Mesenchymal stem cell (in vitro differentiated cells and primary cell): ENCODE data around the gene SKA3.
A peak's percentile ranks its signal among the peaks of the same experiment; 100 is the strongest.

Experiments
- DNase-seq: peaks from one replicate; pipeline ENCODE4 v3.0.0-alpha.2; 2013
- H2AFZ ChIP-seq: one replicate; pipeline ENCODE4 v1.6.1; 2013; ENCODE audit warnings: low read depth, mild to moderate bottlenecking, control low read depth, inconsistent platforms, low read length, moderate library complexity
- H2AK5ac ChIP-seq: 2 replicates; pipeline ENCODE4 v1.6.1; 2013; ENCODE audit warnings: low read length, moderate library complexity, mild to moderate bottlenecking, inconsistent platforms; ENCODE audit not compliant: severe bottlenecking
- H2BK120ac ChIP-seq: one replicate; pipeline ENCODE4 v1.6.1; 2013; ENCODE audit warnings: low read depth, mild to moderate bottlenecking, inconsistent platforms, low read length, moderate library complexity
- H2BK12ac ChIP-seq, 2 experiments: one replicate each; pipeline ENCODE4 v1.6.1; 2013; ENCODE audit warnings: inconsistent platforms in 2 of 2, low read length in 2 of 2, mild to moderate bottlenecking in 2 of 2, moderate library complexity in 2 of 2, control low read depth in 1 of 2
- H2BK15ac ChIP-seq: one replicate; pipeline ENCODE4 v1.6.1; 2013; ENCODE audit warnings: mild to moderate bottlenecking, low read depth, inconsistent platforms; ENCODE audit not compliant: poor library complexity, severe bottlenecking
- H2BK5ac ChIP-seq: 2 replicates; pipeline ENCODE4 v1.6.1; 2013; ENCODE audit warnings: low read depth, mild to moderate bottlenecking, low read length, control low read depth, inconsistent platforms; ENCODE audit not compliant: poor library complexity, severe bottlenecking
- H3K14ac ChIP-seq, 2 experiments: one replicate each; pipeline ENCODE4 v1.6.1; 2013; ENCODE audit warnings: inconsistent platforms in 2 of 2, low read length in 2 of 2, control low read depth in 1 of 2, mild to moderate bottlenecking in 1 of 2, moderate library complexity in 1 of 2
- H3K18ac ChIP-seq, 2 experiments: one replicate each; pipeline ENCODE4 v1.6.1; 2013; ENCODE audit warnings: inconsistent platforms in 2 of 2, low read length in 2 of 2, control low read depth in 1 of 2, low read depth in 1 of 2, mild to moderate bottlenecking in 1 of 2
- H3K23ac ChIP-seq, 2 experiments: one replicate each; pipeline ENCODE4 v1.6.1; 2013; ENCODE audit warnings: inconsistent platforms in 2 of 2, low read length in 2 of 2, mild to moderate bottlenecking in 2 of 2, moderate library complexity in 2 of 2, control low read depth in 1 of 2
- H3K27ac ChIP-seq: 2 replicates; pipeline ENCODE4 v1.5.1; 2013; ENCODE audit warnings: mild to moderate bottlenecking, moderate library complexity, low read length, control low read depth, inconsistent platforms; ENCODE audit not compliant: poor library complexity, severe bottlenecking
- H3K27me3 ChIP-seq, 2 experiments: 2 replicates each; pipeline versions ENCODE4 v1.6.1 to v1.7.0; 2013; ENCODE audit warnings: low read length in 2 of 2, mild to moderate bottlenecking in 2 of 2, moderate library complexity in 2 of 2, control low read depth in 1 of 2, inconsistent platforms in 1 of 2; ENCODE audit not compliant: control insufficient read depth in 1 of 2, insufficient read depth in 1 of 2
- H3K36me3 ChIP-seq, 2 experiments: 2 replicates each; pipeline versions ENCODE4 v1.6.1 to v1.7.0; 2013; ENCODE audit warnings: low read length in 2 of 2, control low read depth in 1 of 2, inconsistent platforms in 1 of 2, low read depth in 1 of 2, mild to moderate bottlenecking in 1 of 2; ENCODE audit not compliant: insufficient read depth in 2 of 2, control insufficient read depth in 1 of 2
- H3K4ac ChIP-seq, 2 experiments: one replicate each; pipeline ENCODE4 v1.6.1; 2013; ENCODE audit warnings: inconsistent platforms in 2 of 2, low read length in 2 of 2, mild to moderate bottlenecking in 2 of 2, moderate library complexity in 2 of 2, control low read depth in 1 of 2, low read depth in 1 of 2
- H3K4me1 ChIP-seq: 2 replicates; pipeline ENCODE4 v1.6.1; 2013; ENCODE audit warnings: low read depth, low read length, control low read depth; ENCODE audit not compliant: control insufficient read depth, insufficient read depth
- H3K4me2 ChIP-seq: 2 replicates; pipeline ENCODE4 v1.6.1; 2013; ENCODE audit warnings: low read length, mild to moderate bottlenecking, inconsistent platforms; ENCODE audit not compliant: poor library complexity, severe bottlenecking
- H3K4me3 ChIP-seq, 2 experiments: 2 replicates each; pipeline versions ENCODE4 v1.5.1 to v1.7.0; 2013; ENCODE audit warnings: low read length in 2 of 2, mild to moderate bottlenecking in 2 of 2, control low read depth in 1 of 2, low read depth in 1 of 2; ENCODE audit not compliant: insufficient read depth in 1 of 2
- H3K79me1 ChIP-seq: replicated peaks from 2 replicates; pipeline ENCODE4 v1.6.1; 2013; ENCODE audit warnings: mild to moderate bottlenecking, control low read depth, low read length, inconsistent platforms; ENCODE audit not compliant: poor library complexity, severe bottlenecking
- H3K9ac ChIP-seq: 2 replicates; pipeline ENCODE4 v1.7.0; 2013; ENCODE audit warnings: mild to moderate bottlenecking, low read length, moderate library complexity
- H3K9me3 ChIP-seq: 2 replicates; pipeline ENCODE4 v1.7.0; 2013; ENCODE audit warnings: mild to moderate bottlenecking, low read length; ENCODE audit not compliant: control insufficient read depth
- H4K8ac ChIP-seq: one replicate; pipeline ENCODE4 v1.6.1; 2013; ENCODE audit warnings: inconsistent platforms, mild to moderate bottlenecking, low read length, moderate library complexity
- H4K91ac ChIP-seq: one replicate; pipeline ENCODE4 v1.6.1; 2013; ENCODE audit warnings: mild to moderate bottlenecking, low read length, inconsistent platforms
- WGBS: methylation state at CpG from one replicate; pipeline ENCODE4 v1.1.7; 2013; ENCODE audit warnings: mixed read lengths; 5-methylcytosine and 5-hydroxymethylcytosine counted together

The SKA3 gene

DNA sequence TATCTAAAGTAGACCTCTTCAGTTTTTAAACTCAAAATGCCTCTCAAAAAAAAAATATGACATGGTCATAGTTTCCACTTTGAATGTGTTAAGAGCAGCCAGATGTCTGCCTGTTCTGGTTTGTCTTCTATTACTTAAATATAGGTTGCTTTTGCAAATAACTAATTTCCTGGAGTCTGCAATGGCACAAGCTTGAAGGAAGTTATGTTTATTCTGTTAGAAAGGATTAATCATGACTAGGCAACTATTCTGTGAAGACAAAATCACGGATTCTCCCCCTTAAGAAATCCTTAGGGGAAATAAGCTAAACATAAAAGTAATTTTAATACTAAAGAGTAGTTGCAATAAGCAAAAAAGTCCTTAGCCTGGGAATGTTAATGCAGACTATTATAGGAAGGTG, 26.3 kb downstream of the SKA3 start:
- no peak overlapping the region for H3K4me2 ChIP-seq
- H3K14ac ChIP-seq, result no peak overlapping the region
- H2AK5ac ChIP-seq, result no peak overlapping the region
- no peak overlapping the region for H2BK15ac ChIP-seq
- H3K18ac ChIP-seq, result no peak overlapping the region
- no peak overlapping the region for H2BK120ac ChIP-seq
- H3K4ac ChIP-seq, result no peak overlapping the region
- H4K91ac ChIP-seq, result no peak overlapping the region
- H3K4me1 ChIP-seq, result no peaks in the 10 kb centered on the region
- no peak overlapping the region for H4K8ac ChIP-seq
- no peak overlapping the region for H2AFZ ChIP-seq
- H3K36me3 ChIP-seq, result peaks cover 10 to 40% of the 10 kb centered on the region in 2 experiments
- no peak overlapping the region for H3K23ac ChIP-seq
- H3K79me1 ChIP-seq, result peaks cover 2% of the 10 kb centered on the region
- no peak overlapping the region for H3K27ac ChIP-seq
- no CpG with 5 or more reads among the region's 1 CpG for WGBS
- H2BK12ac ChIP-seq, result no peak overlapping the region
- no peaks in the 10 kb centered on the region for H3K9me3 ChIP-seq
- no peaks in the 10 kb centered on the region for H3K27me3 ChIP-seq
- H3K4me3 ChIP-seq, result no peak overlapping the region
- H3K9ac ChIP-seq, result no peak overlapping the region
- no peak overlapping the region for H2BK5ac ChIP-seq
- DNase-seq, result peak; percentile 31

DNA sequence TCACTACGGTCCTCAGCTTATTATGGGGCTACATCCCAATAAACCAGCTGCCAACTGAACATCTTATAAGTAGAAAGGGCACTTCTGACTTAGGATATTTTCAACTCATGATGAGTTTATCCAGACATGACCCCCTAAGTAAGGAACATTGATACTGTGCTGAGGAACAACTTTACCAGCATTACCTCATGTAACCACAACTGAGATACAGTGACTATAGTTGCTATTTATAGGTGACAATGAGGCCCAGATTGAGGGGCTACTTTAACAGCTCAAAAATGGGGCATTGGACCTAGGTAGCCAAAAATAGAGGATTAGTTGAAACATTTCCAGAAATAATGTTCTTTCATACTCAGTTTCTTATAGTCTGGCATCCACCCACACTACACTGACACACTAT, 26.8 kb downstream of the SKA3 start:
- no peak overlapping the region for H4K91ac ChIP-seq
- H3K14ac ChIP-seq, result no peak overlapping the region
- WGBS, result 86% methylated on average over 1 of the region's 1 CpG
- H3K23ac ChIP-seq, result no peak overlapping the region
- no peaks in the 10 kb centered on the region for H3K27me3 ChIP-seq
- no peak overlapping the region for H2BK120ac ChIP-seq
- no peak overlapping the region for H3K4me3 ChIP-seq
- H3K79me1 ChIP-seq, result peaks cover 2% of the 10 kb centered on the region
- H2BK5ac ChIP-seq, result no peak overlapping the region
- no peak overlapping the region for H4K8ac ChIP-seq
- no peak overlapping the region for H3K4ac ChIP-seq
- H3K4me1 ChIP-seq, result no peaks in the 10 kb centered on the region
- no peak overlapping the region for H3K18ac ChIP-seq
- H3K9me3 ChIP-seq, result no peaks in the 10 kb centered on the region
- H3K4me2 ChIP-seq, result no peak overlapping the region
- no peak overlapping the region for H2AK5ac ChIP-seq
- no peak overlapping the region for H2BK15ac ChIP-seq
- no peak overlapping the region for H2AFZ ChIP-seq
- no peak overlapping the region for H2BK12ac ChIP-seq
- DNase-seq, result peak; percentile 60
- H3K27ac ChIP-seq, result no peak overlapping the region
- H3K36me3 ChIP-seq, result peaks cover 10 to 37% of the 10 kb centered on the region in 2 experiments
- H3K9ac ChIP-seq, result no peak overlapping the region

DNA sequence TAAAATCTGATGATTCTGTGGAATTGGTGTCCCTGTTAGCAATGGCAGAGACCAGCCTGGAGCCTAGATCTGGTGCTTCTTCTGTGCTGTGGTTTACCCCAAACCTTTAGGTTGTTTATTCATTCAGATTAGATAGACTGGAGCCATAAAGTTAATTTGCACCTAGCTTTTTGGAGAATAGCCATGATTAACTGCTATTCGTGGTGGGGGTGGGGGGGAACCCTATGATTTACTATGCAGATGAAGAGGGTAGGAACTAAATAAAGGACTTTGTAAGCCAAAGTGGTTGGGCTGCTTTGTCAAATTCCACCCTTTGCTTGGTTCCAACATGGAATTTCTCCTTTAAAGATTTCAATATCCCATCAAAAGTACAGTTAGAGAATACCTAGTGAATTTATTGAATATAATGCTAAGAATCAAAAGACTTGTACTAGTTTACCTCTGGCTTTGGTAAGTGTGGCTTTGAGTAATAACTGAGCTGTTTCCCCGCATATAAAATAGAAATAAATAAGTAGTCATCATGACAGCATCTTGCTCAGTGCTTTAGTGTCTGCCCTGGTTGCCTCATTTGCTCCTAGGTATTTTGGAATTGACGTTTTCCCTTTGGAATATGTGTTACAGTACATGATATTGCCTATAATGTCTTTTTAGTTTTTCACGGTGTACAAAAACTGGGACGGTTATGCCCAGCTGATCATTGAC, 27.6 kb downstream of the SKA3 start:
- Histone ChIP-seq H3K4me1 (no peaks in the 10 kb centered on the region), H4K91ac (no peak overlapping the region), H3K27me3 (no peaks in the 10 kb centered on the region), H3K9ac (no peak overlapping the region), H3K4me3 (no peak overlapping the region), H2BK12ac (no peak overlapping the region), H2BK5ac (no peak overlapping the region), H3K79me1 (peaks cover 3% of the 10 kb centered on the region), H3K14ac (no peak overlapping the region), H3K9me3 (no peaks in the 10 kb centered on the region), H2BK120ac (no peak overlapping the region), H3K4ac (no peak overlapping the region), H2BK15ac (no peak overlapping the region), H2AFZ (no peak overlapping the region), H3K36me3 (peaks cover 13 to 38% of the 10 kb centered on the region in 2 experiments), H3K23ac (no peak overlapping the region), H3K18ac (no peak overlapping the region), H2AK5ac (no peak overlapping the region), H3K4me2 (no peak overlapping the region), H3K27ac (no peak overlapping the region), H4K8ac (no peak overlapping the region)
- 89% methylated on average over 5 of the region's 5 CpGs for WGBS
- DNase-seq, result no peak

DNA sequence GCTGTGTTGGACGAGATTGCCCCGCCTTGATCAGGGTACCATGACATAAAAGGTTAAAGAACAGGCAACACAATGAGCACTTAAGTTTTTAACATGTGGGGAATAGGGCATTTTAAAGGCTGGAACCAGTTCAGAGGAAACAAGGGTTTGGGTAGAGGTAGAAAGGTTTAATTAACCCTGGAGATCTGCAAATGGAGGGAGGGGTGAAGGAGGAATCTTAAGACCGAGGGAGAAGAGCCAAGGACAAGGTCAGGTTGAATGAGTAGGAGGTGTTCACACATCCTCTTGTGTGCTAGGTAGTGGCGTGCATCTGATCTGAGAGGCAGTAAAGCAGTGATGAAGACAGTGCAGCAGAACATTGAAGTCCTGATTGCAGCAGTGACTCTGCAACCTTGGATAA, 28.5 kb downstream of the SKA3 start:
- Histone ChIP-seq H3K36me3 (peaks cover 13 to 46% of the 10 kb centered on the region in 2 experiments), H2BK120ac (no peak overlapping the region), H3K14ac (no peak overlapping the region), H3K27me3 (no peaks in the 10 kb centered on the region), H3K18ac (no peak overlapping the region), H2AFZ (no peak overlapping the region), H3K23ac (no peak overlapping the region), H3K4ac (no peak overlapping the region), H4K91ac (no peak overlapping the region), H3K9ac (no peak overlapping the region), H3K79me1 (peaks cover 3% of the 10 kb centered on the region), H2BK5ac (no peak overlapping the region), H3K4me1 (no peaks in the 10 kb centered on the region), H4K8ac (no peak overlapping the region), H3K9me3 (no peaks in the 10 kb centered on the region), H2AK5ac (no peak overlapping the region), H3K4me2 (no peak overlapping the region), H3K27ac (no peak overlapping the region), H2BK12ac (no peak overlapping the region), H3K4me3 (no peak overlapping the region), H2BK15ac (no peak overlapping the region)
- no peak for DNase-seq
- WGBS, result 94% methylated on average over 4 of the region's 4 CpGs
